T-helper 22 cell (primary cell): ENCODE data around the gene DENND10.
"Not testable (repeated sequence)": the region's sequence is repeated elsewhere in the genome, so short reads cannot be mapped to it uniquely, and the experiment has no call there.

Source experiments
- DNase-seq: peaks from one replicate; pipeline ENCODE4 v3.0.0-alpha.2; 2020; ENCODE audit warnings: low read depth

Gene DENND10

DNA sequence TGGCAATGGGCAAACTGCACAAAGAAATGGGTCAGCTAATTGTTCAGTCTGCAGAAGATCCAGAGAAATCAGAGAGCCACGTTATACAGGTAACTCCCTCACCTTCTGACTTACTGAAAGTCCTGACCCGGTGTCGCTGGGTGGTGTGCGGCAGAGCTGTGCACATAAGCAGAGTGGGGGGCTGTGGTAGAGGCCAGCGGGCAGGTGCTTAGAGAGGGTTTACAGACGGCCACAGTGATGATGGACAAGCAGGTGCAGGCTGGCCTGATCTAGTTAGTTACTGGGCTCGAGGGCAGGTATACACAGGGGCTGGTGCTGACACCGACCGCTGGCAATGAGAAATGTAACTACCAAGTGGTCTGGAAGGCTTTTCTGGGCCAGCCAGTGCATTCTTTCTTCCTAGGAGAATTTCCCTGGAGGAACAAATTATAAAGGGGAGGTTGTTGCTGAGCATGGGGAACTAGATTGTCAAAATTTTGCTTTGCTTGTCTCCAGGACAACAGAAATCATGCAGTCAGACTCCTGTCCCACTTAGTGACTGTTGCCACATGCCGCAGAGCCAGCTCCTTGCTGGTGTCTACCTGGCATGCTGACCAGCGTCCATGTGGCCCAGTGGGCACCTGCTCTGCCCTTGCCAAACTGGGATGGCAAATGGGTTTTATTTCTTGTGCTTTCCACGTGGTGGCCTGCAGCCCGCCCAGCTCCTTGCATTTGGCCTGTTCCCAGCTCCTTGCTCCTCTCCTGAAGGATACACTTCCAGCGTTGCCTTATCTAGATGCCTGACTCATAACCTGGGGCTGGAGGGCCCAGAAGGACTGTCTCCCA is 28.8 kb downstream of the DENND10 start:
- no peak for DNase-seq

DNA sequence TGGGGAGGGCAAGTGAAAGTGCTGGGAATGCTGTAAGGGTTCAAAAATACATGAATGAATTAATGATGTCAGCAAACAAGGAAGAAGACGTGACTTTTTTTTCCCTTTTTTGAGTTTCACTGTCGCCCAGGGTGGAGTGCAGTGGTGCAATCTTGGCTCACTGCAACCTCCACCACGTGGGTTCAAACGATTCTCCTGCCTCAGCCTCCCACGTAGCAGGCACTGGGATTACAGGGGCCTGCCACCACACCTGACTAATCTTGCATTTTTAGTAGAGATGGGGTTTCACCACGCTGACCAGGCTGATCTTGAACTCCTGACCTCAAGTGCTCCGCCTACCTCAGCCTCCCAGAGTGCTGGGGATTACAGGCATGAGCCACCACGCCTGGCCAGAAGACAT is 30.0 kb downstream of the DENND10 start:
- no peak for DNase-seq

DNA sequence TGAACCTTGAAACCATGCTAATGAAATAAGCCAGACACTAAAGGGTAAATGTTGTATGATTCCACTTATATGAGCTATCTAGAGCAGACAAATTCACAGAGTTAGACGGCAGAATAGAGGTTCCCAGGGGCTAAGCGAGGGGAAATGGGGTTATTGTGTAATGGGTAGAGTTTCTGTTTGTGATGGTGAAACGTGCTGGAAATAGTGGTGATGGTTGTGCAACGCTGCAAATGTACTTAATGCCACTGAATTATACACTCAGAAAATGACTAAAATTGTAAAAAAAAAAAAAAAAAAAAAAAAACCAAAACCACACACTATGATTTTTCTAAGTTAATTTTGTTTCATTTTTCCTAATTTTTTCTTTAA is 31.6 kb downstream of the DENND10 start:
- DNase-seq, result no peak

DNA sequence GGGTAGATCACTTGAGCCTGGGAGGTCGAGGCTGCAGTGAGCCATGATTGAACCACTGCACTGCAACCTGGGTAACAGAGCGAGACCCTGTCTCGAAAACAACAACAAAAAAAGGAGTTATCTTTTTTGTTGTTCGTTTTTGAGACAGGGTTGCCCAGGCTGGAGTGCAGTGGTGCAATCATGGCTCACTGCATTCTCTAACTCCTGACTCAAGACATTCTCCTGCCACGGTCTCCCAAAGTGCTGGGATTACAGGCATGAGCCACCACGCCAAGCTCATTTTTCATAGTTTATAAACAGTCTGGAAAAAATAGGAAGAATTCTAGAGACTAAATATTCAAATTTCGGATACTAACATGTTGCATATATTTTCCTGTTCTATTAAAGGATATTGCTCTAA is 32.2 kb downstream of the DENND10 start:
- no peak for DNase-seq

DNA sequence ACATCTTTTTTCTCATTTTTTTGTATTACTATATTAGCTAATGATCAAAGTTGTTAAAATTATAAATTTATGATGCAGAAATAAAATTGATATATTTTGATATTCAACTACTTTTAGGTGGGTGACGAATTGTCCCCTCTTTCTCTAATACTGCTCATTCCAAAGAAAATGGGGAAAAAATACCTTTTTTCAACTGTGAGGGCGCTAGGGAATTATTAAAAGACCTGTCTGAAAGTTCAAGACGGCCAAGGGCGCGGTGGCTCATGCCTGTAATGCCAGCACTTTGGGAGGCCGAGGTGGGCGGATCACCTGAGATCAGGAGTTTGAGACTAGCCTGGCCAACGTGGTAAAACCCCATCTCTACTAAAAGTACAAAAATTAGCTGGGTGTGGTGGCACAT is 34.0 kb downstream of the DENND10 start:
- DNase-seq, result not testable (repeated sequence)

DNA sequence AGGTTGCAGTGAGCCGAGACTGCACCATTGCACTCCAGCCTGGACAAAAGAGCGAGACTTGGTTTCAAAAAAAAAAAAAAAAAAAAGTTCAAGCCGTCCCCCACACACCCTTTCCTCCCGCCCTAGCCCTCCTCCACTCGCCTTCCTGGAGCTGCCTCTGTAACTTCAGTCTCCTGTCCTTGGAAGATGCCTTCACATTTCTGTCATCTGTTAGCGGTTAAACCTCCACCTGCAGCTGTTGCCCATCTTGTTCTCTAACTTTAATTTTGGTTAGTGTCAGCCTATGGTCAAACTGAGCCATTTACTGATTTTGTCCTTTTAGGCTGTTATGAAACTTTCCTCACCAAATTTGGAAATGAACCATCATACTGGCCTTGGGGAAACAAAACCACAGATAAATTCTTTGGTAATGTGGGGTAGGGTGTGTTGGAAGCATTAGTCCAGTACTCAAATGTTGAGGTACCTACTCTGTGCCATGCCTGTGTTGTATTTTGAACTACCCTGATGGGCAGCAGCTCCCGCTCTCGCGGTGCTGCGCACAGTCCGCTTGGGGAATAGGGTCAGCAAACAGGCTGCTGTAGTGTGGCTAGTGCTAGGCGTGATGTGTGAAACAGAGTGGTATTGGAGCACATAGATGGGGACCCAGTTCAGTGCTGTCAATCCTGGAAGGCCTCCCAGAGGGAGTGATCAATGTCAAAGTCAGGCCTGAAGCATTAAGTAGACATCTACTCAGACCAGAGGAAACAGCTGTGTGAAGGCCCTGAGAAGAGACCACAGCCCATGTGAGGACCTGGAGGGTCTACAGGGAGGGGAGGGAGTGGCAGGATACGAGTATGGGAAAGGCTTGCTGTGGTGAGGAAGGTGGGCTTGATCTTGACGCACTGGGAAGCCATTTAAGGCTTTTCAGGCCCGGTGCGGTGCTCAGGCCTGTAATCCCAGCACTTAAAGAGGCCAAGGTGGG is 34.7 kb downstream of the DENND10 start:
- DNase-seq, result no peak

DNA sequence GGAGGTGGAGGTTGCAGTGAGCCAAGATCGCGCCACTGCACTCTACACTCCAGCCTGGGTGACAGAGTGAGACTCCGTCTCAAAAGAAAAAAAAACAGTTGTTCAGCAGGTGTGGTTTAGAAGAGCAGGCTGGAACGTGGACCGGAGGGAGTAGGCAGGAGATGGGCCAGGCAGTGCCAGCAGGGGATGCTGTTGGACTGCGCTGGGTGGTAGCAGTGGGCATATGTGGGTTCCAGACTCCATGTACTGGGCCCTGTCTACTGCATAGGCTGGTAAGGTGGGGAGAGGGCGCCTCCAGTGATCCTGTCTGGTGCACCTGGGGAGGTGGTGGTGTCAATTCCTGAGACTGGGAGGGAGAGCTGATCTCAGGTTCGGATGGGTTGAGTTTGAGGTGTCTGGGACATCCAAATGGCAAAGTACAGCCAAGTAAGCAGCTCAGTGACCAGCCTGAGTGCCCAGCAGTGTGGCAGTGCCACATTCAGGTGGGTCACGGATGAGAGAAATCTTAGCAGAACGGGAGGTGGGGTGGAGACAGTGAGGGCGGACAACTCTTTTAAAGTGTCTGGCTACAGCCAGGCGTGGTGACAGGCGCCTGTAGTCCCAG is 35.7 kb downstream of the DENND10 start:
- peak; percentile 9 for DNase-seq

DNA sequence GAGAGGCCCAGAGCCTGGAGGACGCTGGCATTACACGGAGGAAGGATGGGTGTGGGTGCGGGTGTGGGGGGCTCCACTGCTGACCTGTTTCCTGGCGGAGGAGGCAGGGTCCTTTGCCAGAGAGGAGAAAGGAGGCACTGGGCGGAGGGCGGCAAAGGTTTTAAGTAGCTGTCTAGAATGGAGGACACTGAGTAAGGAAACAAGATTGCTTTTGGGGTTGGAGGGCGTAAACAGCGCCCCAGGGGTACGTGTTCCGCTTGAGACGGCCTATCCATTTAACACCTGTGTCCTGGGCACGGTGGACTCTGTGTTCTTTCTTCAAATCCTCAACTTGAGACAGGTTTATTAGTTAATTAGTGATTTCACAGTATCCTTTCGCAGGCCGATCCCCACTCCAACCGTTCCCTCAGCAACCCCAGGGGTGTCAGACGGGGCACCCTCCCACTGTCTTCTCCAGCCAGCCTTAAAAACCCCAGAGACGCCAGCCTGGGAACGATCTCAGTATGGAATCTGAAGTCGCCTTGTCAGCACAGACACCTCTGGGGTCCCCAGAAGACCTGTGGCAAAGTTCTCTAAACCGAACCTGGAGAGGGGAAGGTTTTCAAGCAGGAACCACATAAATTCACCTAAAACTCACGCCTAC is 36.8 kb downstream of the DENND10 start:
- DNase-seq, result no peak

DNA sequence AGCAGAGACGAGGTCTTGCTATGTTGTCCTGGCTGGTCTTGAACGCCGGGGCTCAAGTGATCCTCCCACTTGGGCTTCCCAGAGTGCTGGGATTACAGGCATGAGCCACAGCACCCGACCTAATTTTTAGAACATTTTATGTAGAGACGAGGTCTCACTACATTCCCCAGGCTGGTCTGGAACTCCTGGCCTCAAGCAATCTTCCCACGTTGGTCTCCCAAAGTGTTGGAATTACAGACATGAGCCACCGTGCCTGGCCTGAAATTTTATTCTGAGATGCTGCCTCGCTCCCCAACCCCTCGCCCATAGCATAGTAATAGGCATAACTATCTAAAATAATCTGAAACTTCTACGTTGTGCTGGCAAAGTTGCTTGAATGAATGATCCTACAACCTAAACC is 39.7 kb downstream of the DENND10 start:
- no peak for DNase-seq

DNA sequence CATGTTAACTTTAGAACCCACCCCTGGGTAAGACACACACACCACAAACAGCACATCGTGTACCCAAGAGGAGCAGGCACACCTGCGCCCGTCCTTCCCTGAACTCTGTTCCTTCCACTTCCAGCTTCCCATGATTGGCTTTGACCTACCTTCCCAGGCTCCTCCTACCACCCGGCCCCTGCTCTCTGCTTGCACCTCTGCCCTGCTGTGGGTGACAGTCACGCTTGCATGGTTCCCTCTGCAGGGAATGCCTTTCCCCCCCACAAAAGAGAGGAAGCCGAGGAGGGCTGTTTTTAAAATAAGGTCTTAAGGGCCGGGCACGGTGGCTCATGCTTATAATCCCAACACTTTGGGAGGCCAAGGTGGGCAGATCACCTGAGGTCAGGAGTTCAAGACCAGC is 45.2 kb downstream of the DENND10 start:
- DNase-seq, result no peak

DNA sequence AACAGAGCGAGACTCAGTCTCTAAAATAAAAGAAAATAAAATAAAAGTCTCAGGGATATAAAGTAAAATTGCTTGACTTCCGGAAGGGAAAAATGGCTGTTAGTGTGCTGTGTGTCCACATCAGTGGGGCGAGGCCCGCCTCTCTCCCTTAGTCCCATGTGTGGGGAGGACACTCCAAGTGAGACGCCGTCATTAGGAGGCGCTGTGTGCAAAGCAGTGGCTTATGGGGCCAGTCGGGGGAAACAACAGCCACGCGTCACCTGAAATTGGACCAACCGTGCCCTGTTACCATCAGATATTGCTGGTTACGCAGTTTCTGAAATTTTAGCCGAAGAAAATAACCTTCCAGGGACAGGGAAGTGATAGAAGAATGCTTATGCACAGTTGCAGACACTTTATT is 45.8 kb downstream of the DENND10 start:
- DNase-seq, result no peak

DNA sequence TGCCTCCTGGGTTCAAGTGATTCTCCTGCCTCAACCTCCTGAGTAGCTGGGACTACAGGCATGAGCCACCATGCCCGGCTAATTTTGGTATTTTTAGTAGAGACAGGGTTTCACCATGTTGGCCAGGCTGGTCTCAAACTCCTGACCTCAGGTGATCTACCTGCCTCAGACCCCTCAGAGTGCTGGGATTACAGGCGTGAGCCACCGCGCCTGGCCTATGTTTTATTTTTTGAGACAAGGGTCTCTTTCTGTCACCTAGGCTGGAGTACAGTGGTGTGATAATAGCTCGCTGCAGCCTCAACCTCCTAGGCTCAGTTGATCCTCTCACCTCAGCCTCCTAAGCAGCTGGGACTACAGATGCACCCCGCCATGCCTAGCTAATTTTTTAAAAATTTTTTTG is 47.7 kb downstream of the DENND10 start:
- DNase-seq, result not testable (repeated sequence)

DNA sequence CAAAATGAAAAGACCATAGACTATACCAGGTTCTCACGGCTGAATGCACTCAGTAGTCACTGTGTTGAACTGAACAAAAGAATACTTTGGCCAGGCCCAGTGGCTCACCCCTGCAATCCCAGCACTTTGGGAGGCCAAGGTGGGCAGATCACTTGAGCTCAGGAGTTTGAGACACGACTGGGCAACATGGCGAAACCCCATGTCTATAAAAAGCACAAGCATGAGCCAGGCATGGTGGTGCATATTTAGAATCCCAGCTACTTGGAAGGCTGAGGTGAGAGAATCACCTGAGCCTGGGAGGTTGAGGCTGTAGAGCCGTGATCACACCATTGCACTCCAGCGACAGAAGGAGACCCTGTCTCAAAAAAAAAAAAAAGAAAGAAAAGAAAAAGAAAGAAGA is 49.1 kb downstream of the DENND10 start:
- no peak for DNase-seq

DNA sequence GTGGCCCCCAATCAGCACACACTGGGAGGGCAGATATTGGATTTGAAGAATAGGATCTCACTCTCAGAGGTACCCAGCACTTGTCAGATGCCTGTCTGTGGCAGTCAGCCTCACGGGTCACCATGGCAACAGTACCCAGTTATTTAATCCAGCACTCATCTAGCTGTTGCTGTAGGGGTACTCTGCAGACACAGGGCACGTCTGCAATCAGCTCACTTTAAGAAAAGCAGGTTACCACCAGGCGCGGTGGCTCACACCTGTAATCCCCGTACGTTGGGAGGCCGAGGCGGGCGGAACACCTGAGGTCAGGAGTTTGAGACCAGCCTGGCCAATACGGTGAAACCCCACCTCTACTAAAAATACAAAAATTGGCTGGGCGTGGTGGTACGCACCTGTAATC is 49.7 kb downstream of the DENND10 start:
- no peak for DNase-seq

DNA sequence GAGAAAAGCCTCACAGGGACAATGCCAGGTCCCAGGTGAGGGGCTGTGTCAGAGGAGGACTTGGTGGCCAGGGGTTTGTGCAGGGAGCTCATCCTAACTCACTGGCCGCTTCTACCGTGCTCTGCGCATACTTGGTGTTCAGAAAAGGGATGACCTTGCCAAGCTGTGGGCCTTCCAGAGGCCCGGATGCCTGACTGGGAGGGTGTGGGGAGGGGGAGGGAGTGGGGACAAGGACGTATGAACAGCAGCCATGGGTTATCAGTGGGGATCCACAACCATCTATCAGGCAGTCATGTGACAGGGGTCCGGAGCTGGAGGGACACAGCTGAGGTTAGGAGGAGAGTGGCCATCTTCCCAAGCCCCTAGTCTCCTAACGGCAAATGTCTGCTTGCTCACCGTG is 55.4 kb downstream of the DENND10 start:
- no peak for DNase-seq

DNA sequence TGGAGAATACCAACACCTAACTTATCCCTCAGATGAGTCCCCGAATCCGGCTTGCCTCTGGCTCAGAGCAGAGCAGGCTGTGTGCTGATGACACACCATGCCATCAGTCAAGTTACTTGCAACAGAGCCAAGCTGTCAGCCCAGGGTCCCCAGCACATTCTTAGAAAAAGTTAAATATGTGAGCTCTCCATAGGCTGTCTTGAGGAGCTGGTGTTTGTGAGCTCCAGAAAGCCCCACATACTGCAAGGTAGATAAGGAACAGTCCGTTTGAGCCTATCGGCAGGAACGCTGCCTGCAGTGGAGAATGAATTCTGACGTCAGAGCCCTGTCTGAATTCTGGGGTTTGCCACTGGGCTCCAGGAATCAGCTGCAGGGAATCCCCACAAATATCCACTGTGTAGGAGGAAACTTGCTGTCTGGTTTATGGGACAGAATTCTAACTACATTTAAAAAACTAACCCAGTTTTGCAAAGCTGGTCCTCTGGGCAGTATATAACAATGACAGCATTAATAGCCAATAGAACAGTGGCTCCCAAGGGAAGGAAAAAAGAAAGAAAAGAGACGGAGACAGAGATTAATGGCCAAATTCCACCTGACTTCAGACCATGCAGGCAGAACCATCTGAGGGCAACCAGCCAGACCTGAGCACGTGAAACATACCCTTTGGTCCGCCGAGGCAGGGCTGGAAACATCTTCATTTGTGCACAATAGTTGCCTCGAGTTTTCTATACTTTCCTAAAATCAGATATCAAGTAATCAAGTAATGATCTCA is 58.0 kb downstream of the DENND10 start:
- DNase-seq, result no peak

DNA sequence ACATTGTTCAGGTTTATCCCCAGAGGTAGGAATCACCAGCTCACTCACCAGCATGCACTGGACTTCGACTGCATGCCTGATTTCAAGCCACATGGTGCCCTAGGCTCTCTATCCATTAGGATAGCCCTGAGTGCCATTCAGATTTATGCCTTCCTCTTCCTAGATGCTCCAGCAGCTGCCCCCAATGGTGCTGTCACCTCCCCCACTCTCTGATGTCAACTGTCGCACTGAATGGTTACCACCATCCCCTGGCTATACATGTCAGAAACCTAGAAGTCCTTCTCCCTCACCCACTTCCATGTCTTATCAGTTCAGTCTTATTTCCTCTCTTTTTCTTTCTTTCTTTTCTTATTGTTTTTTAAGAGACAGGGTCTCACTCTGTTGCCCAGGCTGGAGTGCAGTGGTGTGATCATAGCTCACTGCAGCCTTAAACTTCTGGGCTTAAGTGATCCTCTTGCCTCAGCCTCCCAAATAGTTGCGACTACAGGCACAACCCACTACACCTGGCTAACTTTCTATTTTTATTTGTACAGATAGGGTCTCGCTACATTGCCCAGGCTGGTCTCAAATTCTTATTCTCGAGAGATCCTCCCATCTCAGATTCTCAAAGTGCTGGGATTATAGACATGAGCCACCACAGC is 58.7 kb downstream of the DENND10 start:
- DNase-seq, result no peak

DNA sequence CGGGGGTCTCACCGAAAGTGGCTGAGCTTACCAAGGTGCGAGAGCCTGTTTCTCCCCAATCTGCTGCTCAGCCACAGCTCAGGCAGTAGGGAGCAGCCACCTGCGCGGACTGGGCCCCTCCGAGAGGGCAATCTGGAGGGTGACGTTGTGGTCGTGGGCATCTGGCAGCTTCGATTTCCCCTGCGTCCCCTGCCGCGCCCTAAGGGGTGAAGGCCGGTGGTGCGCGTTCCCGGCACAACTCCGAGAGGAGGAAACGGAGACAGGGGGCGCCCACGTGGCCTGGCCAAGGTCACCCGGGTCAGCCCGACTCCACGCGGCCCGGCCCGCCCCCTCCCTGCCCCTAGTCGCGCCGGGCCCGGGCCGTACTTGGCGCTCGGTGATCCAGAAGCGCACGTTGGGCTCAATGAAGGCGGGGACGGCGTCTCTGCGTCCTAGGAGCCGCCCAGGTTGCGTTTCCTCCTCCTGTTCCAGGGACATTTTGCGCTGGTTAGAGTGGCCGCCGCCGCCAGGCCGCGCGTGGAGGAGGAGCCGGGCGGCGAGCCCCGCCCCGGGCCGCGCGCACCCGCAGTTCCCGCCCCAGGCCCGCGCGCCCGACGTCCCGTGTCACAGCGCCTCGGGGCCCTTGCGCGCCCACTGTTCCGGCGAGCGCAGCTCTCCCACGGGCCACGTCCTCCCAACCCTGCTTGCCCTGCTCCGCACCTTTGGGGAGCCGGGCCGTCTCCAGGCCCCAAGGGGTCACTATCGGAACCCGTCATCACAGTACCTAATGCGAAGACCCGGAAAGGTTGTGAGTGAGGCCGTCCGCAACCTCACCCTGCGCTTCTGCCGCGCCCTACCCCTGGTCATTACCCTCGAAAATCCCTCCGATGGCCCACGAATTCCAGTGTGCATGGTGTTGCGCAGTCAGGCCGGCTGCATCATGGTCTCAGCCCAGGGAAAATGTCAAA is 61.5 kb downstream of the DENND10 start, which contains the start of gene SFXN4:
SFXN4 (minus strand) TSS at position 544 of the 947 bp plus-strand sequence; CDS start at position 477, 67 bp downstream.
- DNase-seq, result peak; percentile 65

DNA sequence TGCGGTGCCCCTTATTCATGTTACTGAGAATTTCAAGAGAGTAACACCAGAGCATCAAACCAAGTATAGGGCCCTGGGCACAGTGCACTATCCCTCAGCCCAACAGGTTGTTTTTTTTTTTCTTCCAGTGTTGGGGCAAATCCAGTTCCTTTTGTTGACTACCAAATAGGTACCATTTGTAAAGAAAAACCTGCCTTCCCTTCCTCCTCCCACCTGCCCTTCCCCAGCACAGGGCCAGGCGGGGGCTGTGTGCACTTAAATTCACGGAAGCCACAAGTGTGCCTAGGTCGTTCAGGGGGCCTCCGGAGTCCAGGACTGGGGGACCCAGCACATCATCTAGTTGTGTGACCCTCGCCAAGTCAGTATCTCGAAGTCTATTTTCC is 62.2 kb downstream of the DENND10 start:
- no peak for DNase-seq

DNA sequence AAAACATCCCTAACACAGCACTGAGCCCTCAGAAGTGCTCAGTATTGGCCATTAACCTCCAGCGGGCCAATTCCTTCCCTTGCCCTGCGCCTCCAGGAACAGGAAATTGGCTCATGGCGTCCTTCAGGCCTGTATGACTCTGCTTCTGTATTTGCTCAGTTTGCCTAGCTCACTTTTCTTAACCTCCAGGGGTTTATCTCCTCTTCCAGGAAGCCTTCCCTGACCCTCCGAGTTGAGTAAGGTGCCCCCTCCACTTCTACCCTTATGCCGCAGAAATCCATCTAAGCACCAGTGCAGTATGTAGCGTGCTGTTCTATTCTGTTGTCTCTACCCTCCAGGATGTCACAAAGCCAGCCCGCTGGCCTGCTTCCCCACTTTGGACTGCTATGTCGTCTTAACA is 62.7 kb downstream of the DENND10 start:
- no peak for DNase-seq
